HG02763 (cell line): Measurements from ENCODE around the gene CHPT1.
A peak's percentile ranks its signal among the peaks of the same experiment; 100 is the strongest.
"Not testable (repeated sequence)": the region's sequence is repeated elsewhere in the genome, so short reads cannot be mapped to it uniquely, and the experiment has no call there.

ENCODE experiments used
- ATAC-seq: cut with Tn5 transposase; IDR thresholded peaks from one replicate; pipeline ENCODE4 v1.9.1; 2021; ENCODE audit warnings: mild to moderate bottlenecking, moderate library complexity; ENCODE audit not compliant: unreplicated experiment

Gene CHPT1

DNA sequence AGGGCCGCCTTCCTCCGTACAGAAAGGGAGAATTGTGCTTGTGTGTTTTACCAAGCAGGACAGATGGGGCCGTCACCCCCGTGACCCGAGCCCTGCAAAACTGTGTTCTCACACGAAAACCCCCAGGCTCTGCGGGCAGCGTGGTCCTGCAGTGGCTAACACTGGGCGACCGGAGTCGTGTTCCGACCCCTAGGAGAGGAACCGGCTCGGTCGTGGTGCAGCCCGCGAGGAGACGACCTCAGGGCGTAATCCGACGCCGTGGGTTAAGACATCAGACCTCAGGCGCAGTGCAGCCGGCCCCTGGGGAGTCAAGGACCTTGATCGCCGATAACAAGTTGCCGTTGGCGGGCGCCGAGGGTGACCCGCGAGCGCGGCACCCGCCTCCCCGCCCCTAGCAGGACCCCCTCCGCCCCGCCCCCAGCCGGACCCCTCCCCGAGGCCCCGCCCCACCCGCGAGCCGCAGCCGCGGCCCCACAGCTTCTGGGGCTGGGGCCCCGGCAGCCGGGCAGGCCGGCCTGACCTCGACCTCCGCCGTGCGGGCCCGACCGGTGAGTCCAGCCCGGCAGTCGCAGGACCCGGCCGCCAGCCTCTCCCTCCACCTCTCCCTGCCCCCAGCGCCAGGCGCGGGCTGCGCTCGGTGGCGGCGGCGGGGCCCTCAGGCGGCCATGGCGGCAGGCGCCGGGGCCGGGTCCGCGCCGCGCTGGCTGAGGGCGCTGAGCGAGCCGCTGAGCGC lies at the start of gene CHPT1:
Gene CHPT1, plus strand, starts transcription at position 444 of the 733 bp plus-strand sequence. Its CDS starts 222 bp downstream, at position 666.
- ATAC-seq = peak; percentile 62

DNA sequence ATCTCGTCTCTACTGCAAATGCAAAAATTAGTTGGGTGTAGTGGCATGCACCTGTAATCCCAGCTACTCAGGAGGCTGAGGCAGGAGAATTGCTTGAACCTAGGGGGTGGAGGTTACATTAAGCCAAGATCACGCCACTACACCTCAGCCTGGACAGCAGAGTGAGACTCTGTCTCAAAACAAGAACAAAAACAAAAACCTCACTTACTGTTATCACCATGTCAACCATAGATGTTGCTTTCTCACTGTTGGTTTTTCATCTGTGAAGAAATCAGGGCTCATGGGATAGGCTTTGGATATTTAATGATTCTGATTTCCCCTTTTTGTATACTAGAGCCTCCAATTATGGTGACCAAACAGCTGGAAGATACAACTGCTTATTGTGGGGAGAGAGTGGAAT lies 49.7 kb upstream of the CHPT1 start:
- no peak for ATAC-seq

DNA sequence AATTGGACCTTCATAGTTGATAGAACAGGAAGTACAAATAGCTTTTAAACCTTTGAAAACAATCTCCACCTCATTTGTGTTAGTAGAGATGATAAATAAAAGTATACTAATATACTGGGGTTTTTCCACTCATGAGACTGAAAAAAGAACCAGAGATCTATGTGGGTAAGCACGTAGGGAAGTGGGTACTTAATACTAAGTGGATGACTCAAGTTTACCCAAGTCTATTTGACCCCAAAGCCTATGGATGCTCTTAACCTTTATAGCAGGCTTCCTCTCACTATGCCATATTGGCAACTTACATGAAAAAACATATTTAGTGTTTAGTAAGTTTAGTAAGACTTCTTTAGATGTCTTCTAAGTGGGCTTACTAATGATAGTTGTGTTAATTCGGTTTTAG lies 49.2 kb upstream of the CHPT1 start:
- no peak for ATAC-seq

DNA sequence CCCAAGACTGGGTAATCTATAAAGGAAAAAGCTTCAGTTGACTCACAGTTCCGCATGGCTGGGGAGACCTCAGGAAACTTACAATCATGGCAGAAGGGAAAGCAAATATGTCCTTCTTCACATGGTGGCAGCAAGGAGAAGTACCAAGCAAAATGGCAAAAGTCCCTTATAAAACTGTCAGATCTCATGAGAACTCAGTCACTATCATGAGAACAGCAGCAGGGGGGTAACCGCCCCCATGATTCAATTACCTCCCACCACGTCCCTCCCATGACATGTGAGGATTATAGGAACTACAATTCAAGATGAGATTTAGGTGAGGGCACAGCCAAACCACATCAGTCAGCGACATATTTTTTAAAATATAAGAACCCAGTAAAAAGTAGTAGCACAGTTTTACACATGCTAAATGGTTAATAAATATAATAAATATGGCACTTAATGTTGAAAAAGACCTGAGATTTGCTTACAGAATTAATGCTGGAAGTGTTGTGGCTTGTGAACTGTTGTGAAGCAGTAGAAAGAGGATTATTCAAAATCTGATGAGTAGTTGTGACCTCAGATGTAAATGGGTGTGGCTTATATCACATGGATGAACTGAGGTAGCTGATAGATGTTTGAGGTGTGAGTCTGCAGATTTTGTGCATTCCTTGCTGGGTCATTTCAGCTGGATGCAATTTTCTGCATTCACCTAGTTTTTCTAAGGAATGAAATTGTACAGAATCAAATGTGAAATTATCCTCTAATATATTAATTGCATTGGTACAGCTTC lies 46.9 kb upstream of the CHPT1 start:
- ATAC-seq = no peak

DNA sequence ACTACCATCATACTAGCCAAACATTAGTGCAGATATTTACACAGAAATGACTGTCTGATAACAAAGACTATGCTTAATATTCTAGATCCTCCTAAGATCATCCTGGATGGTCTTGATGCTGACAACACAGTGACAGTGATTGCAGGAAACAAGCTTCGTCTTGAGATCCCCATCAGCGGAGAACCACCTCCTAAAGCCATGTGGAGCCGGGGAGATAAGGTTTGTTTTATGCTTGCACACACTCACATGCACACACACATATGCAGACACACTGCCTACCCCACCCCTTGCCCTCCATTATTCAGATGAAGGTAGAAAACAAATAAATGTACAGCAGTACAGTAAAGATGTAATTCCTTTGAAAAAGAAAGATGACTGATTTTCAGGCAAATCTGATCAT lies 44.4 kb upstream of the CHPT1 start:
- no peak for ATAC-seq

- no peak for ATAC-seq
These were observed 43.9 kb upstream of the CHPT1 start for GRCh38 chr12:101653503-101653902.

DNA sequence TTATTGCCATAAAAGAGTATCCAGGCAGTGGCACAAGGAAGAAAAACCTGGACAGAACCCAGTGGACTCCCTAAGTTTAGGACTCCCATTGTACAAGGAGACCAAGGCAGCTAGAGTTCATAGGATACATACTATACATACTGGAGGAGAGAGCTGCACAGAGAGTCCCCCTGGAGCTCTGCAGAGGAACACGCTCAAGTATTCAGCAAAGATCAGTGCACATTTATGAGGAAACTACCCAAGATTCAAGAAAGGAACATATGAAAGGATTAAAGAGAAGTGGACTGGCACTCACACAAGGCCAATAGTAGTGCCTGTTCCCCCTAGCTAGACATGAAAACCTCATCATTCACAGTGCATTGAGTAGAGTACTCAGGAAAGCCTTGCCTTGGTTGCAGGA lies 43.0 kb upstream of the CHPT1 start:
- ATAC-seq = no peak

- no peak for ATAC-seq
These were observed 42.0 kb upstream of the CHPT1 start for GRCh38 chr12:101655393-101655792.

GRCh38 chr12:101660662-101661061 lies 36.8 kb upstream of the CHPT1 start:
- not testable (repeated sequence) for ATAC-seq

- no peak for ATAC-seq
These were observed 34.1 kb upstream of the CHPT1 start for GRCh38 chr12:101663298-101663697.

DNA sequence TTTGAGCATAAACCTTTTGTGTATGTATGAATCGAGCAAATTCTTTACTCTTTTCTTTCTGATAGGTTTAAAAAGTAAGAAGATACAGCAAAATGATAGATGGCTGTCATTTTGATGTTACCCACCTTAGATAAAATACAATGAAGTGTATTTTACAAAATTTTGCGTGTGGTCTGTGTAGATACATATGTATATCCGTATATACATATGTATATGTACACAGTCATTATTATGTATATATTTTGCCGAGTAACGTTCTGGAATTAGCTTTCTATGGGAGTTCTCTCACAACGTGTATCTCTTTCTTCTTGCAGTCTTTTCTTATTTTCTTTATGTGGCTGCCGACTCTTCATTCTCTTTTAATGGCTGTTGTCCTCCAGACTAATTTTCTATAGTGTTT lies 32.4 kb upstream of the CHPT1 start:
- no peak for ATAC-seq

GRCh38 chr12:101666052-101666728 lies 31.2 kb upstream of the CHPT1 start:
- ATAC-seq = no peak

DNA sequence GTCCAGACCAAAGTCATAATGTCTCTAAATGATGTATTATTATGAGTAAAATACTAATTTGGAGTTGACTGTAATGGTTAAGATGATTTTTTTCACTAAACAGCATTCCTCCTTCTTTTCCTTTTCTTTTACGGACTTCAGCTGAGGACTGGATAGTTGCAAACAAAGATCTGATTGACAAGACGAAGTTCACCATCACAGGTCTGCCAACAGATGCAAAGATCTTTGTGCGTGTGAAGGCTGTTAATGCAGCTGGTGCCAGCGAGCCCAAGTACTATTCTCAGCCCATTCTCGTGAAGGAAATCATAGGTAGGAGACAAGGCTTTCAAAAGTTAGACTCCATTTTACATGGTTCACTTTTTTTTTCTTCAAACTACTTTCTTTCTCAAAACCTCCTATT lies 29.8 kb upstream of the CHPT1 start:
- no peak for ATAC-seq

- no peak for ATAC-seq
These were observed 27.3 kb upstream of the CHPT1 start for GRCh38 chr12:101670007-101670671.

GRCh38 chr12:101671157-101671791 lies 26.2 kb upstream of the CHPT1 start:
- peak; percentile 80 for ATAC-seq

DNA sequence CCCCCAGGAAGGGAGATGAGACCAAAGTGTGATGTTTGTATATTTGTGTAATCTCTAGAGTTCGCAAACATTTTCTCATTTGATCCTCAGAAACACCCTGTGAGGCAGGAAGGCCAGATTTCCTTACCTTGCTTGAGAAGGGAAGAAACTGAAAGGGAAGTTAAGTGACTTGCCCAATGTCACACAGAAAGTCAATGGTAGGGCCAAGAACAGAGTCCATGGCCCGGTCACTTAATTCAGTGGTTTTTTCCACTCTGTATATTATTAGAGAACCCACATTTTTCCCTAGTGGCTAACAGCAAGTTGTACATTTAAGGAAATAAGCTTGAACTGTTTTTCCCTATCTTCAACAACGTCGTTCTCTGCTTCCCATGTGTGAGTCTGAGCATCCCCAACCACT lies 25.6 kb upstream of the CHPT1 start:
- peak; percentile 10 for ATAC-seq

GRCh38 chr12:101675555-101675954 lies 21.9 kb upstream of the CHPT1 start:
- no peak for ATAC-seq

GRCh38 chr12:101676497-101676896 lies 20.9 kb upstream of the CHPT1 start:
- not testable (repeated sequence) for ATAC-seq

DNA sequence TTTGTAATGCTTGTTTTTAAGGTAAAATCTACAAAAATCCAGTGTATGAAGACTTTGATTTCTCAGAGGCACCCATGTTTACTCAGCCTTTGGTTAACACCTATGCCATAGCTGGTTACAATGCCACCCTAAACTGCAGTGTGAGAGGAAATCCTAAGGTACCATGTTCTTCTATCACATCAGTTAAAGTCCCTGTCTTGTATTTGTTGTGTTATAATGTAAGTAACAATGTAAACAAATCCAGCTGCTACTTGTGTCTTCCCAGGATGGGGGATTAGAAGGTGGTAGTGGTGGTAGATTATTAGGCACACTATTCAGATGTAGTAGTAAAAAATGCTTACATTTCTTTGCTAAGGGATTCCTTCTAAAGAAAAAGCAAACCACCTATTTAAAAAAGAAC lies 19.4 kb upstream of the CHPT1 start:
- no peak for ATAC-seq

GRCh38 chr12:101680240-101680639 lies 17.2 kb upstream of the CHPT1 start:
- no peak for ATAC-seq

GRCh38 chr12:101680647-101681046 lies 16.8 kb upstream of the CHPT1 start:
- ATAC-seq = no peak
